Stromal cell of bone marrow (primary cell): ENCODE measurements around the gene UHRF2.
"Not testable (repeated sequence)": the region's sequence is repeated elsewhere in the genome, so short reads cannot be mapped to it uniquely, and the experiment has no call there.

ENCODE experiments used
- DNase-seq: peaks from one replicate; pipeline ENCODE4 v3.0.0-alpha.2; 2012; ENCODE audit warnings: low read depth

Gene UHRF2

GRCh38 chr9:6428940-6429889 is 16.2 kb downstream of the UHRF2 start:
- DNase-seq: no peak

GRCh38 chr9:6431038-6431437 is 18.0 kb downstream of the UHRF2 start:
- DNase-seq: no peak

- peak; percentile 34 for DNase-seq
These were observed 20.4 kb downstream of the UHRF2 start for GRCh38 chr9:6433410-6433809.

- DNase-seq: no peak
These were observed 26.2 kb downstream of the UHRF2 start for GRCh38 chr9:6439051-6439703.

- no peak for DNase-seq
These were observed 27.4 kb downstream of the UHRF2 start for GRCh38 chr9:6440405-6440804.

GRCh38 chr9:6441269-6441668 is 28.3 kb downstream of the UHRF2 start:
- DNase-seq: peak; percentile 18

- DNase-seq: no peak
These were observed 30.7 kb downstream of the UHRF2 start for GRCh38 chr9:6443661-6444060.

GRCh38 chr9:6444128-6444527 is 31.1 kb downstream of the UHRF2 start:
- DNase-seq: no peak

- DNase-seq: no peak
These were observed 36.1 kb downstream of the UHRF2 start for GRCh38 chr9:6449086-6449485.

- no peak for DNase-seq
These were observed 36.6 kb downstream of the UHRF2 start for GRCh38 chr9:6449645-6450044.

GRCh38 chr9:6450641-6451375 is 37.8 kb downstream of the UHRF2 start:
- DNase-seq: no peak

GRCh38 chr9:6455292-6455691 is 42.3 kb downstream of the UHRF2 start:
- DNase-seq: not testable (repeated sequence)

GRCh38 chr9:6458704-6459103 is 45.7 kb downstream of the UHRF2 start:
- not testable (repeated sequence) for DNase-seq

- no peak for DNase-seq
These were observed 46.7 kb downstream of the UHRF2 start for GRCh38 chr9:6459718-6460117.

- DNase-seq: no peak
These were observed 47.3 kb downstream of the UHRF2 start for GRCh38 chr9:6460189-6460768.

- no peak for DNase-seq
These were observed 48.6 kb downstream of the UHRF2 start for GRCh38 chr9:6461619-6462018.

GRCh38 chr9:6467006-6467625 is 54.1 kb downstream of the UHRF2 start:
- DNase-seq: no peak

GRCh38 chr9:6471231-6471850 is 58.3 kb downstream of the UHRF2 start:
- no peak for DNase-seq

- no peak for DNase-seq
These were observed 60.2 kb downstream of the UHRF2 start for GRCh38 chr9:6473151-6473550.

GRCh38 chr9:6479959-6480358 is 67.0 kb downstream of the UHRF2 start:
- no peak for DNase-seq

- no peak for DNase-seq
These were observed 71.2 kb downstream of the UHRF2 start for GRCh38 chr9:6484210-6484609.
